Activated CD4-positive, alpha-beta T cell treated with anti-CD3 and anti-CD28 coated beads for 4 hours (primary cell): ENCODE results near the gene MAGEA3.
"Not testable (repeated sequence)": the region's sequence is repeated elsewhere in the genome, so short reads cannot be mapped to it uniquely, and the experiment has no call there.

Source experiments
- DNase-seq, 2 donors: peaks; one replicate each; pipeline ENCODE4 v3.0.0-alpha.2; 2020

MAGEA3 gene

GRCh38 chrX:152736528-152736927 lies 37.9 kb downstream of the MAGEA3 start:
- not testable (repeated sequence) for DNase-seq

GRCh38 chrX:152738560-152738959 lies 40.0 kb downstream of the MAGEA3 start:
- DNase-seq = no peak
